ENCODE measurements around the gene SPO11. TPM values are rescaled to one million over a fixed set of nuclear protein-coding genes. Genes with fewer than 3 reads are reported as not detected.
"Not testable (repeated sequence)": the region's sequence is repeated elsewhere in the genome, so short reads cannot be mapped to it uniquely, and the experiment has no call there.

The SPO11 gene
- total and polyA plus RNA-seq, 3 experiments from 2014 or later: not detected

DNA sequence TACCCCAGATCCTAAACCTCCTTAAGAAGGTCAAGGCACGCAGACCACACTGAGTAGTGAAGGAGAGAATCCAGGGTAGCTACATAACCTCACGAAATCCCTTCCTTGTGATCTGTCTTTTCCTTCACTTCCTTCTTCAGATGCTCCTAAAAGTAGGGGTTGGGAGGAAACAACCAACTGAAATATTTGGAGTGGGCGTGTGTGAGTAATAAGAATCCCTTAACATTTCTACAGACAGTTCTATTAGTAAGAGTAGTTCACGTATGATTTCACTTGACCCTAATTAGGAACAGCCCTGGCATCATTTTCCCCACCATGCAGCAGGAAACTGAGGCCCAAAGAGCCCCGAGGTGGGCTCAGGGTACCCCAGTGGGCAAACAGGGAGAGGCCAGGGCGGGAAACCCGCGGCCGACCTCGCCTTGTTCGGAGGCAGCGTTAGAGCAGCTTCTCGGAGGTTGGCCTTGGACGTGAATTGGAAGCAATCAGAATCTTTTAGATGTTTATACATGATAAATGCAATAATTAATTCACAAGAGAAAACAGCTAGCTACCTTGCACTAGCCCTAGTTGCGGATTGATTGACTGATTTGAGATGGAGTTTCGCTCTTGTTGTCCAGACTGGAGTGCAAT is 20.6 kb downstream of the SPO11 start:
- ChIA-PET POLR2A (interaction anchor here (1.3 kb wide), 1 partner anchor 42 kb away, joined by 3 read pairs; no protein-coding TSS in a partner anchor), CTCF (interaction anchor here (1.5 to 2.2 kb wide), 2 partner anchors 10 to 40 kb away, joined by 4 to 8 read pairs; no protein-coding TSS in a partner anchor)
- peaks cover 25 to 41% (median 40%) of the 10 kb centered on the region in 3 donors for H3K4me1 Mint-ChIP-seq
- Histone ChIP-seq H3K9me3 (ENCODE audit: low read length) (no peaks in the 10 kb centered on the region), H3K4me1 (ENCODE audit: insufficient read depth, low read length) (peaks cover 17% of the 10 kb centered on the region), H3K27ac (ENCODE audit: low read depth, low read length) (no peak overlapping the region), H3K4me3 (ENCODE audit: low read length) (no peak overlapping the region), H3K27me3 (ENCODE audit: insufficient read depth, low read length, poor library complexity, severe bottlenecking) (no peaks in the 10 kb centered on the region), H3K36me3 (ENCODE audit: insufficient read depth, low read length) (peaks cover 19% of the 10 kb centered on the region)
- peak overlapping the region in 7 of 8 donors; percentile 63 to 93 (median 68) for H3K27ac Mint-ChIP-seq
- peak overlapping the region; percentile 65 to 82 (median 72) for H3K4me3 Mint-ChIP-seq
- H3K27me3 Mint-ChIP-seq: peaks cover 0 to 4% of the 10 kb centered on the region in 2 donors
- DNase-seq: no peak
- H3K9me3 Mint-ChIP-seq: no peaks in the 10 kb centered on the region
- H3K36me3 Mint-ChIP-seq: peaks cover 0 to 34% (median 10%) of the 10 kb centered on the region in 3 donors

GRCh38 chr20:57350726-57351041 is 21.1 kb downstream of the SPO11 start:
- CTCF ChIA-PET; H3K27me3 ChIP-seq (ENCODE audit: insufficient read depth, low read length, poor library complexity, severe bottlenecking); H3K9me3 ChIP-seq (ENCODE audit: low read length); H3K27me3 Mint-ChIP-seq; DNase-seq; H3K9me3 Mint-ChIP-seq: not testable (repeated sequence)
- H3K27ac Mint-ChIP-seq: peak overlapping the region; percentile 66 to 94 (median 92)
- Histone ChIP-seq H3K4me3 (ENCODE audit: low read length) (peak overlapping the region; percentile 95), H3K4me1 (ENCODE audit: insufficient read depth, low read length) (peaks cover 17% of the 10 kb centered on the region), H3K36me3 (ENCODE audit: insufficient read depth, low read length) (peaks cover 23% of the 10 kb centered on the region), H3K27ac (ENCODE audit: low read depth, low read length) (peak overlapping the region; percentile 85)
- peaks cover 25 to 44% (median 44%) of the 10 kb centered on the region in 3 donors for H3K4me1 Mint-ChIP-seq
- H3K36me3 Mint-ChIP-seq: peaks cover 0 to 38% (median 13%) of the 10 kb centered on the region in 3 donors
- H3K4me3 Mint-ChIP-seq: peak overlapping the region; percentile 90 to 96 (median 91)
- POLR2A ChIA-PET: interaction anchor here (1.3 kb wide), 1 partner anchor 41 kb away, joined by 3 read pairs; no protein-coding TSS in a partner anchor

GRCh38 chr20:57351042-57351783 is 21.6 kb downstream of the SPO11 start, which contains the start of gene RAE1:
Gene RAE1 (plus strand): TSS chr20:57351255. CDS start chr20:57354039, 2,784 bp downstream.
- no peaks in the 10 kb centered on the region for H3K9me3 Mint-ChIP-seq

GRCh38 chr20:57352305-57352704 is 22.7 kb downstream of the SPO11 start:
- ChIA-PET POLR2A (no interaction called here), CTCF (no interaction called here)
- H3K27me3 ChIP-seq (ENCODE audit: insufficient read depth, low read length, poor library complexity, severe bottlenecking): no peaks in the 10 kb centered on the region
- peak overlapping the region; percentile 95 for H3K4me3 ChIP-seq (ENCODE audit: low read length)
- H3K9me3 ChIP-seq (ENCODE audit: low read length): no peaks in the 10 kb centered on the region
- peak overlapping the region in 6 of 8 donors; percentile 33 to 94 (median 63) for H3K27ac Mint-ChIP-seq
- H3K27me3 Mint-ChIP-seq: peaks cover 0 to 1% of the 10 kb centered on the region in 2 donors
- H3K36me3 ChIP-seq (ENCODE audit: insufficient read depth, low read length): peaks cover 27% of the 10 kb centered on the region
- H3K27ac ChIP-seq (ENCODE audit: low read depth, low read length): no peak overlapping the region
- DNase-seq: no peak
- H3K9me3 Mint-ChIP-seq: no peaks in the 10 kb centered on the region
- H3K36me3 Mint-ChIP-seq: peaks cover 0 to 48% (median 23%) of the 10 kb centered on the region in 3 donors
- H3K4me1 Mint-ChIP-seq: peaks cover 25 to 53% (median 44%) of the 10 kb centered on the region in 3 donors
- H3K4me3 Mint-ChIP-seq: peak overlapping the region; percentile 74 to 96 (median 91)
- peaks cover 17% of the 10 kb centered on the region for H3K4me1 ChIP-seq (ENCODE audit: insufficient read depth, low read length)

More at GRCh38 chr20:57351042-57351783, 21.6 kb downstream of the SPO11 start, which contains the start of gene RAE1:
- peak within 1 kb of the TSS; percentile 66 to 94 (median 92) for H3K27ac Mint-ChIP-seq
- peak within 1 kb of the TSS; percentile 90 to 96 (median 91) for H3K4me3 Mint-ChIP-seq
- Histone ChIP-seq H3K27ac (ENCODE audit: low read depth, low read length) (peak within 1 kb of the TSS; percentile 85), H3K27me3 (ENCODE audit: insufficient read depth, low read length, poor library complexity, severe bottlenecking) (no peaks in the 10 kb centered on the region), H3K9me3 (ENCODE audit: low read length) (no peaks in the 10 kb centered on the region), H3K36me3 (ENCODE audit: insufficient read depth, low read length) (peaks cover 27% of the 10 kb centered on the region), H3K4me1 (ENCODE audit: insufficient read depth, low read length) (peaks cover 17% of the 10 kb centered on the region), H3K4me3 (ENCODE audit: low read length) (peak within 1 kb of the TSS; percentile 95)
- H3K36me3 Mint-ChIP-seq: peaks cover 0 to 43% (median 16%) of the 10 kb centered on the region in 3 donors
- ChIA-PET CTCF (no interaction called here), POLR2A (interaction anchor here (1.3 kb wide), 1 partner anchor 41 kb away, joined by 3 read pairs; no protein-coding TSS in a partner anchor)
- peak; percentile 87 to 95 (median 89) for DNase-seq
- H3K4me1 Mint-ChIP-seq: peaks cover 25 to 49% (median 44%) of the 10 kb centered on the region in 3 donors
- H3K27me3 Mint-ChIP-seq: peaks cover 0 to 1% of the 10 kb centered on the region in 2 donors

DNA sequence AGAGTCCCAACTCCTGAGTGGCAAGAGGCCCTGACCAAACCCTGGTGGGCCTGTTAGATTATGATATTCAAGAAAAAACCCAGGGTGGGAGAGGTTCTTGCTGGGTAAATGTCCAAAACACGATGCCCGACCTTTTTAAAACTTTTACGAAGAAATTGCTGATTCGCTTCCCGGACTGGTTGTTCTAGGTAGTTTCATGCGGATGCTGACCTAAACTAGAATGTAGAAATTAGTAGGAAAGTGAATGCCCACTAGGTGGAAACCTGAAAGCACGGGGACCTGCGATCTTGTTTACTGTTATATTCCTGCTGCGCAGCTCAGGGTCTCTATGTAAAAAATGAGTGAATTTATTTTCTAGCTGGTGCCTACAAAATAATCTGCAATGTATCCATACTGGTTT is 23.7 kb downstream of the SPO11 start:
- H3K27me3 ChIP-seq (ENCODE audit: insufficient read depth, low read length, poor library complexity, severe bottlenecking): no peaks in the 10 kb centered on the region
- no peak overlapping the region for H3K27ac ChIP-seq (ENCODE audit: low read depth, low read length)
- no peaks in the 10 kb centered on the region for H3K9me3 ChIP-seq (ENCODE audit: low read length)
- Mint-ChIP-seq H3K27me3 (peaks cover 0 to 1% of the 10 kb centered on the region in 2 donors), H3K4me1 (peaks cover 25 to 53% (median 44%) of the 10 kb centered on the region in 3 donors), H3K36me3 (peaks cover 0 to 48% (median 23%) of the 10 kb centered on the region in 3 donors), H3K9me3 (no peaks in the 10 kb centered on the region), H3K4me3 (peak overlapping the region in 5 of 7 donors; percentile 48 to 96 (median 57)), H3K27ac (peak overlapping the region in 2 of 8 donors; percentile 5 to 63)
- DNase-seq: no peak
- peaks cover 17% of the 10 kb centered on the region for H3K4me1 ChIP-seq (ENCODE audit: insufficient read depth, low read length)
- ChIA-PET CTCF (no interaction called here), POLR2A (no interaction called here)
- peaks cover 27% of the 10 kb centered on the region for H3K36me3 ChIP-seq (ENCODE audit: insufficient read depth, low read length)
- no peak overlapping the region for H3K4me3 ChIP-seq (ENCODE audit: low read length)

GRCh38 chr20:57361517-57361916 is 31.9 kb downstream of the SPO11 start:
- Mint-ChIP-seq H3K4me3 (no peak overlapping the region), H3K4me1 (peaks cover under 1 to 5% (median 4%) of the 10 kb centered on the region in 3 donors), H3K9me3 (no peaks in the 10 kb centered on the region), H3K27ac (peak overlapping the region in 2 of 8 donors; percentile 21 to 23), H3K36me3 (peaks cover 8 to 38% (median 23%) of the 10 kb centered on the region in 3 donors), H3K27me3 (no peaks in the 10 kb centered on the region)
- no peak for DNase-seq
- Histone ChIP-seq H3K36me3 (ENCODE audit: insufficient read depth, low read length) (peaks cover 12% of the 10 kb centered on the region), H3K4me1 (ENCODE audit: insufficient read depth, low read length) (no peaks in the 10 kb centered on the region), H3K9me3 (ENCODE audit: low read length) (no peaks in the 10 kb centered on the region), H3K27me3 (ENCODE audit: insufficient read depth, low read length, poor library complexity, severe bottlenecking) (no peaks in the 10 kb centered on the region), H3K27ac (ENCODE audit: low read depth, low read length) (no peak overlapping the region), H3K4me3 (ENCODE audit: low read length) (no peak overlapping the region)
- CTCF ChIA-PET: no interaction called here
- POLR2A ChIA-PET: no interaction called here

GRCh38 chr20:57364451-57364850 is 34.8 kb downstream of the SPO11 start:
- Histone ChIP-seq H3K27ac (ENCODE audit: low read depth, low read length) (no peak overlapping the region), H3K36me3 (ENCODE audit: insufficient read depth, low read length) (peaks cover 32% of the 10 kb centered on the region), H3K4me3 (ENCODE audit: low read length) (no peak overlapping the region), H3K4me1 (ENCODE audit: insufficient read depth, low read length) (no peaks in the 10 kb centered on the region), H3K9me3 (ENCODE audit: low read length) (no peaks in the 10 kb centered on the region), H3K27me3 (ENCODE audit: insufficient read depth, low read length, poor library complexity, severe bottlenecking) (no peaks in the 10 kb centered on the region)
- H3K4me1 Mint-ChIP-seq: peaks cover 0 to 5% (median 4%) of the 10 kb centered on the region in 3 donors
- peaks cover 13 to 64% (median 34%) of the 10 kb centered on the region in 3 donors for H3K36me3 Mint-ChIP-seq
- H3K4me3 Mint-ChIP-seq: no peak overlapping the region
- no peak for DNase-seq
- no peaks in the 10 kb centered on the region for H3K9me3 Mint-ChIP-seq
- H3K27ac Mint-ChIP-seq: peak overlapping the region in 1 of 8 donors; percentile 62
- ChIA-PET CTCF (interaction anchor here (0.7 kb wide), 1 partner anchor 15 kb away, joined by 3 read pairs; no protein-coding TSS in a partner anchor), POLR2A (no interaction called here)
- no peaks in the 10 kb centered on the region for H3K27me3 Mint-ChIP-seq
